ENCODE results near the gene P2RY11.

DNA sequence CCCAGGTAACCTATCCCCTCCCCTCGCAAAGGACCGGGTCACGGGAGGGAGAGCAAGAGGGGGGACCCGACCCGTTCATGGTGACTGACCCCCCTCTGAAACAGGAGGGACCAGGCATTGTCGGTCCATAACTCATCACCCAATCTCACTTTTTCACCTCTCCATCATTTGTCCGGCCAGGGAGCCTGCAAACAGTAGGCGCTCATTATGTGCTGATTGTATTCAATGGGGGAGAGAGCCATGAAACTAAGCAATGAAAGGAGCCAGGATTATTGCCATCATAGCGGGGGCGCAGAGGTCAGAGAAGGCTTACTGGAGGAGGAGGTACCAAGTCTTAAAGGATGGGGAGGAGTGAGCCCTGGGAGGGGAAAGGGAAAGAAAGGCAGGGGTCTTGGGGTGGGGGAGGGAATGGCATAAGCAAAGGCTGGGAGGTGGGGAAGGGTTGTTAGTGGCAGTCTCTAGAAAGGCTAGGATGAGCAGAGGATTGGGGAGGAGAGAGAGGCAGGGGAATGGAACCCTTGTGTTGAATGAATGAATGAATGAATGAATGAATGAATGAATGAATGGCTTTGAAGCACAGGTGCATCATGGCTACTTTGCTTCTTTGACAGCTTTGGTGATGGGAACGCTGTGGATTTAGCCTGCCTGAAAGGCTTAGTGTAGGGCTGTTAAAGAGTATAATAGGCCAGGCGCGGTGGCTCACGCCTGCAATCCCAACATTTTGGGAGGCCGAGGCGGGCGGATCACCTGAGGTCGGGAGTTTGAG is 24.0 kb upstream of the P2RY11 start:
- TF ChIP-seq POLR2AphosphoS5 (IDR thresholded peaks at IDR 0.05; ENCODE audit: borderline replicate concordance, low read depth, low read length) (no peak), EZH2 (IDR thresholded peaks at IDR 0.05) (no peak), FOXP2 (optimal IDR thresholded peaks at IDR 0.05; ENCODE audit: control extremely low read depth, extremely low read length, insufficient read depth) (no peak)

Data from SK-N-MC (cell line).